HG03025 (cell line): ENCODE data around the gene PSD2.

Source experiments
- ATAC-seq: cut with Tn5 transposase; IDR thresholded peaks from one replicate; pipeline ENCODE4 v1.9.1; 2021; ENCODE audit warnings: mild to moderate bottlenecking, moderate library complexity; ENCODE audit not compliant: unreplicated experiment, low FRiP score

PSD2 gene

GRCh38 chr5:139871614-139872013, 76.0 kb downstream of the PSD2 start:
- no peak for ATAC-seq

GRCh38 chr5:139872052-139872766, 76.6 kb downstream of the PSD2 start:
- ATAC-seq, result no peak

DNA sequence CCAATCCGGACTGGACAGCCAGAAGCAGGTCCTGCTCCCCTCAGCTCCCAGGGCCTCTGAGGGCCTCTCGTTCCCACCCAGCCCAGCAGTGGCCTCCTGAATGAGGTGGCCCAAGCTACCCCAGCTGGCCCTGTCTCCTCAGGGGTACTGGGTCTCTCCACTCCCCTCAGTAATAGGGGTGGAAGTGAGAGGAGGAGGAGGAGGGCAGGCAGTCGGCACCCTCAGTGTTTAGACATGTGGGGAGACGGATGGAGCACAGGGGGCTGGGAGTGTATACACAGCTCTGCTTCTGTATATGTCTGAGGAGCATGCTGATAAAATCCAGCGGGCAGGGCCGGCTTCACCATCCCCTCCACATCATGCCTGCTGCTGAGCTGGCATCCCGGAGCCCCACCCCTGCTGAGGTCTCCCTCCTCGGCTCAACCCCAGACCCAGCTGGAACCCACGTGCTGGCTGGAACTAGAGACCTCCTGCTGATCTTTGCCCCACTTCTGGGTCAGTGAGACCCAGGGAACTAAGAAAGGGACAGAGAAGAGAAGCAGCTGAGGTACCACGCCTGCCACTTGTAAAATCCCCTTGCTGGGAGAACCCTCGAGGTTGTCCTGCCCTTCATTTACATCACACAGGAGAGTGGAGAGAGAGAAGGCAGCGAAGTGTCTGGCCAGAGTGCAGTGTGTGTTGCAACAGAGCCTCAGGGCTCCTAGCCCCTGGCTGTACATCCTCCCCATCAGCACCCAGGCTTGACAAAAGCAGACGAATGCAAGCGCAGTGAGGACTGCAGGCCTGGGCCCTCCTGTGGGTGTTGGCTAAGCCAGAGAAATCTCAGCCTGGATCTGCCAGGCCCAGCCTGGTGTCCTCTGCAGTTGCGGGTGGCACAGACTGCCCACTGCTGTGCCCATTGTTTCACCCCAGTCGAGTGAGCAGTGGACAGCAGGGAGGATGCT, 77.5 kb downstream of the PSD2 start:
- no peak for ATAC-seq

- ATAC-seq, result no peak
These were observed 80.3 kb downstream of the PSD2 start for GRCh38 chr5:139875957-139876356.

DNA sequence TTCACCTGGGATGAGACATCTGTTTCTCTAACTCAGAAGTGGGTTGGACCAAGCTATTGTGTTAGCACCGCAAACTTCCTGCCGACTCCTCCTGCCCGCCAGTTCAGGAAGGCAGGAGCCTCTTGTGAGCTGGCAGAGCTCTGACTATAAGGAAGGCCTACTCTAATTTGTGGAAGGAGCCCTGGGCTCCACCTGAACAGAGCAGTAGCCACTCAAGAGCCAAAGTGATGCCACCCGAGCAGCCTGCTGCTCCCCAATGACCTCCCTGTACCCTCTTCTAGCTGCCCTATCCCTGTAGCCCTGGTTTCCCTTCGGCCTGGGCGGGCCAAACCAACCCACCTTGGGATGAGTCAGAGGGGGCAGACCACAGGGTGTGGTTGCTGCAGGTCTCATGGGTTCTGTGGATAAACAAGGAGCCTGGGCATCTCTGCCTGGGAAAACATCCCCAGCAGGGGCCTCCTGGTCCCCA, 81.6 kb downstream of the PSD2 start:
- ATAC-seq, result no peak

GRCh38 chr5:139878093-139878492, 82.5 kb downstream of the PSD2 start:
- no peak for ATAC-seq

GRCh38 chr5:139880416-139881142, 85.0 kb downstream of the PSD2 start:
- no peak for ATAC-seq

DNA sequence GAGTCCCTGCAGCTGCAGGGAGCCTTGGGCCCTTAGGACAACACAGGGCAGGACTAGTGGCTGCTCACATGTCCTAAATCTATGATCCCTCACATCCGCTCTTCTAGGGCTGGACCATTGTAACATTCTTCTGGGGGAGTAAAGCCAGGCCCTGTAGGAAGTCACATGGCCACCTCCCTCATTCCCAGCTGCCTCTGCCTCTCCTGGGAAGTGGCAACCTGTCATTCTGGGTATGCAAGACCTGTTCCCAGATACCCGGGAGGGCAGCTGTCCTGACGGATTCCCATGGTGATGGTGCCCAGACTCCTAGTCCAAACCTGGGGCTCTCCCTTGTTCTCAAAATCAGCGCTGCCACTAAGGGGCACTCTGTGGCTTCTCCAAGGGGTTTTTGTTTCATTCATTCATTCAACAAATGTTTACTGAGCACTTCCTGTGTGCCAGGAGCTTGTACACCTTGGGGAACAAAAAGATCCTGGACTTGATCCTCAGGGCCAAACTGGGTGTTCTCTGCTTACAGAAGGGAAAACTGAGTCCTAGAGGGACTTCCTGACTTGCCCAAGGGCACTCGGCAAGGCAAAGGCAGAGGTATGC, 85.6 kb downstream of the PSD2 start:
- no peak for ATAC-seq

DNA sequence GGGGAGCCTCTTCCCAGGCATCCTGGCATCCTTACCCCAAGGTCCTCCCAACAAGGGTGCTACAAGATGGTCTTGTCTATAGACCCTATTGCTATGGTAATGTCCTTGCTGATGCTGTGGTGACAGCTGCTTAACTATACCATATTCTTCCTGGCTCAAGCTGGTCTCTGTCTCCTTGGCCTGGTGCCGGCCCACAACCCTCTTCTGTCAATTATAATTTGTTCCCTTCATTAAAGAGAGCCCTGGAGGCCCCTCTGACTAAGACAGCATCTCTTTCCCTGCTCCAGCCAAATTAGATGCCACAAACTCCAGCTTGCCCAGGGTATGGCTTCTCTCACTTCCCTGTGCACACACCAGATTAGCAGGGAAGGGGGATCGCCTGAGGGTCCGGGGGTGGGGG, 86.7 kb downstream of the PSD2 start:
- ATAC-seq, result no peak

- ATAC-seq, result no peak
These were observed 87.4 kb downstream of the PSD2 start for GRCh38 chr5:139882961-139883539.

DNA sequence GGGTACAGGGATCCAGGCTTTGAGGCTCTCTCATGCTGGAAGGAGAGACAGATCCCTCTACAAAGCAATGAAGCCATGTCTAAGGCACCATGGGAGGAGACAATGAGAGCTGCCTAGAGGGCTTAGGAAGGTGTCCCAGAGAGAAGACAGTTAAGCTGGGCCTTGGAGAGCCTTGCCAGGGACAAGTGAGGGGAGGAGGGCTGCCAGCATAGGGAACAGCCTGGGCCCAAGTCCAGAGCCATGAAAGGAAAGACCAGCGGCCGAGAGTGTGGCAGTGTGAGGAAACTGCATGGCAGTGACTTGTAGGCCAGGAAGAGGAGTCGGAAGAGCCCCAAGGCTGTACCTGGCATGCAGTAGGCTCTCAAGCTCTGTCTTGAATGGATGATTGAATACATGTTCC, 88.5 kb downstream of the PSD2 start:
- ATAC-seq, result no peak

GRCh38 chr5:139884734-139885133, 89.1 kb downstream of the PSD2 start:
- ATAC-seq, result no peak

GRCh38 chr5:139885172-139885856, 89.7 kb downstream of the PSD2 start:
- ATAC-seq, result no peak

GRCh38 chr5:139885857-139886208, 90.2 kb downstream of the PSD2 start:
- no peak for ATAC-seq

GRCh38 chr5:139886213-139886612, 90.6 kb downstream of the PSD2 start:
- ATAC-seq, result no peak

GRCh38 chr5:139888370-139888769, 92.8 kb downstream of the PSD2 start:
- ATAC-seq, result no peak

DNA sequence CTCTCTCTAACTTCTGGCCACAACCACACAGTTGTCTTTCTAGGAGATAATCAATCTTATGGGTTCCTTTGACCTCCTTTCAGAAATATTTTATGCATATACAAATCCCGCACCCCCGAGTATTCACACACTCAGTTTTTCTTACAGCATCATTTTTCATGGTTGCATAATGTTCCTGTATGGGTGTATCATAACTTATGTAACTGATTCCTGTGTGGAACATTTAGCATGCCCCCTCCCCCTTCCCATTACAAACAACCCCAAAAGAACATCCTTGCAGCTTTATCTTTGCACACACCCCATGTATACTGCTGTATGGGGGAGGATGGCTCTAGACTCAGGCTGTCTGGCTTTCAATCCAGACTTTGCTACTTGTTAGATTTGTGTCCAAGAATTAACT, 93.8 kb downstream of the PSD2 start:
- ATAC-seq, result no peak

- ATAC-seq, result no peak
These were observed 98.3 kb downstream of the PSD2 start for GRCh38 chr5:139893873-139894272.
